B cell (primary cell): ENCODE measurements around the gene NOP16. TPM values are rescaled to one million over a fixed set of nuclear protein-coding genes. Genes with fewer than 3 reads are reported as not detected.

Source experiments
- polyA plus RNA-seq: library from polyadenylated mRNA; depleted of rRNA; stranded (reverse); fragments of >200 nt; gene quantifications from 2 replicates; pipeline ENCODE4 v1.2.3, GENCODE V29; 2012
- small RNA-seq: library from RNA; depleted of rRNA; stranded (forward); fragments of <200 nt; gene quantifications from one replicate; pipeline ENCODE3, GENCODE V24; 2012; ENCODE audit warnings: low replicate concordance, low read depth; ENCODE audit not compliant: insufficient read length
- total RNA-seq, 2 donors: library from RNA; stranded (reverse); fragments of 120-200 nt in 1 of 2; gene quantifications; 1 replicate in 1 of 2; 2 replicates in 1 of 2; pipeline versions ENCODE4 v1.2.3 to v1.2.4, GENCODE V29; 2013 to 2022

NOP16 gene
- total and polyA plus RNA-seq, 2 donors (not counting 1 experiment from before 2014, with no cell fraction given), result 25.0 to 27.8 TPM

Small RNAs within 50 kb of the gene (small RNA-seq; reads per million reads assigned to genes)
- gene MIR1271, result 2.3 reads per million, percentile 25 among the genes with 10 or more reads in this experiment

Other genes with a start within 250 kb of the NOP16 start
- gene SIMC1, start 150.2 kb downstream of the NOP16 start, total RNA-seq, result 63.5 and 63.8 TPM in 2 replicates
- gene SIMC1, start 150.2 kb downstream of the NOP16 start, polyA plus RNA-seq, result 18.7 and 20.6 TPM in 2 replicates
- 82.9 and 88.1 TPM in 2 replicates for gene KIAA1191, start 26.8 kb downstream of the NOP16 start, total RNA-seq
- 43.6 and 61.2 TPM in 2 replicates for gene KIAA1191, start 26.8 kb downstream of the NOP16 start, polyA plus RNA-seq
- gene ARL10, start 23.1 kb downstream of the NOP16 start, total RNA-seq, result 27.9 and 33.6 TPM in 2 replicates
- 12.1 and 13.1 TPM in 2 replicates for gene ARL10, start 23.1 kb downstream of the NOP16 start, polyA plus RNA-seq
- 70.1 and 80.1 TPM in 2 replicates for gene HIGD2A, start 153 bp upstream of the NOP16 start, total RNA-seq
- gene HIGD2A, start 153 bp upstream of the NOP16 start, polyA plus RNA-seq, result 102 and 212 TPM in 2 replicates
- 29.6 and 29.9 TPM in 2 replicates for gene CLTB, start 27.9 kb upstream of the NOP16 start, total RNA-seq
- 41.7 and 48.0 TPM in 2 replicates for gene CLTB, start 27.9 kb upstream of the NOP16 start, polyA plus RNA-seq
- 35.1 and 41.3 TPM in 2 replicates for gene FAF2, start 59.8 kb upstream of the NOP16 start, total RNA-seq
- 10.9 and 16.0 TPM in 2 replicates for gene FAF2, start 59.8 kb upstream of the NOP16 start, polyA plus RNA-seq
- 220 and 231 TPM in 2 replicates for gene RNF44, start 148.8 kb upstream of the NOP16 start, total RNA-seq
- 262 and 299 TPM in 2 replicates for gene RNF44, start 148.8 kb upstream of the NOP16 start, polyA plus RNA-seq
- 1.7 TPM in 2 replicates for gene CDHR2, start 160.7 kb upstream of the NOP16 start, total RNA-seq
- 0.04 and 0.25 TPM in 2 replicates for gene CDHR2, start 160.7 kb upstream of the NOP16 start, polyA plus RNA-seq
- gene GPRIN1, start 221.6 kb upstream of the NOP16 start, total RNA-seq, result 2.1 and 2.7 TPM in 2 replicates
- gene GPRIN1, start 221.6 kb upstream of the NOP16 start, polyA plus RNA-seq, result 0.35 and 0.72 TPM in 2 replicates
- not detected in 2 replicates for gene SNCB, start 241.9 kb upstream of the NOP16 start, total RNA-seq
- gene SNCB, start 241.9 kb upstream of the NOP16 start, polyA plus RNA-seq, result 0.09 and 0.10 TPM in 2 replicates
- not detected in 2 replicates for gene EIF4E1B, start 242.1 kb upstream of the NOP16 start, total RNA-seq
- gene EIF4E1B, start 242.1 kb upstream of the NOP16 start, polyA plus RNA-seq, result not detected in 2 replicates